ENCODE results near the gene TRERF1.
"Not testable (repeated sequence)": the region's sequence is repeated elsewhere in the genome, so short reads cannot be mapped to it uniquely, and the experiment has no call there.

TRERF1 gene

GRCh38 chr6:42450477-42451332 lies 1.0 kb downstream of the TRERF1 start:
- in situ Hi-C loops (cut with MboI; ENCODE audit: low sequenced_read_pairs), result no loop called here

DNA sequence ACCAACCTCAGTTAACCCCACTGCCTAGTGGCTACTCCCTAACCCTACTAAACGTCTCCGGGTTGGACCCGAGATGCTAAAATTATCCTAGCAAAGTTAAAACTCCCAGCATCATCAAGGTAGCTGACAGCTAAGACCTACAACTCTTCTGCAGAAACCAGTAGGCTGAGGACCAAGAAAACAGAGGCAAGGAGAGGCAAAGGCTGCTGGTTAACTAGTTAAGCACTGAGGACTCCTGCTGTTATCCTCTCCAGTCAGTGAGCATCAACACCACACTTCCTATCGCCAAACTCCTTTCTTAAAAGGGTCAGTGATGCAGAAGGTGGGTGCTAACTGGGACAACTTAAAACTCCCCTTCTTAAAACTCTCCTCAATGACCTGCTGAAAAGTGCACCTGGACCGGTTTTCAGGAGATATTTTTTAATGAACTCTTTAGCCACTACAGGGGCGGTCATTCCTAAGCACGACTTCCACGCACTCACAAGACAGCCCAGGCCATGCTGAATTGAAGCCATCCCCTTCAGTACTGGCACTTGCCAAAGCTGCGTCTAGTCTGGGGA lies 1.7 kb downstream of the TRERF1 start:
- in situ Hi-C loops (cut with MboI; ENCODE audit: low sequenced_read_pairs), result no loop called here

- in situ Hi-C loops (cut with MboI; ENCODE audit: low sequenced_read_pairs), result no loop called here
Observed at GRCh38 chr6:42448927-42449659, 2.6 kb downstream of the TRERF1 start.

DNA sequence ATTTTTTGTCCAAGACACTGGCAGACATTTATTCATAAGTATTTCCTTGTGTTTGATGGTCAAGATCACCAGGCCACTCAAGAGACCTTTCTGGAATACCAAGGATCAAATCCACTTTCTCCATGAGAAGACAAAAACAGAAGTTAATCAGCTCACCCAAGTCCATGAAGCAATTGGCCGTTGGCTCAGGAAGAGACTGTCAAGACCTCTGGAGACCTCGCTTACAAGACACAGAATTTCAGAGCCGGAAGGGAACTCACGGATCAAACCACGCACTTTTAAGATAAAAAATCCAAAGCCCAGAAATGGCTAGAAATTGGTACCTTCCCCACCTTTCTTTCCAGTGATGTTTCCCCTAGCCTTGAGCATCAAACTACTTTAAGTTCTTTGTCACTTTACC lies 3.3 kb downstream of the TRERF1 start:
- in situ Hi-C loops (cut with MboI; ENCODE audit: low sequenced_read_pairs), result no loop called here

- in situ Hi-C loops (cut with MboI; ENCODE audit: low sequenced_read_pairs), result no loop called here
Observed at GRCh38 chr6:42446996-42447395, 4.7 kb downstream of the TRERF1 start.

DNA sequence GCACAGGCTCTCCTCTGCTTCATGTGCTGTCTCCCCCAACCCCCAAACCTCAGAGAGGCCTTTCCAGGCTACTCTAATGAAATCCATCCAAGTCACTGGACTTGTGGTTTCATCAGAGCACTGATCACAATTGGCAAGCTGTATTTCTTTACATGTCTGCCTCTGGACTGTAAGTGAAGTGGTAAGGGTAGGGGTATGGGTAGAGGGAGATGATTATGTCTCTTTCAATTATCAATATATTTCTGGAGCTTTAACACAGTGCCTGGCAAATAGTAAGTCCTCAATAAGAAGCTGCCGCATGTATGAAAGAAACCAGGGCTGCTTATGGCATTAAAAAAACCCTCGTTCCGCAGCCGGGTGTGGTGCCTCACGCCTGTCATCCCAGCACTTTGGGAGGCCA lies 5.4 kb downstream of the TRERF1 start:
- in situ Hi-C loops (cut with MboI; ENCODE audit: low sequenced_read_pairs), result no loop called here

DNA sequence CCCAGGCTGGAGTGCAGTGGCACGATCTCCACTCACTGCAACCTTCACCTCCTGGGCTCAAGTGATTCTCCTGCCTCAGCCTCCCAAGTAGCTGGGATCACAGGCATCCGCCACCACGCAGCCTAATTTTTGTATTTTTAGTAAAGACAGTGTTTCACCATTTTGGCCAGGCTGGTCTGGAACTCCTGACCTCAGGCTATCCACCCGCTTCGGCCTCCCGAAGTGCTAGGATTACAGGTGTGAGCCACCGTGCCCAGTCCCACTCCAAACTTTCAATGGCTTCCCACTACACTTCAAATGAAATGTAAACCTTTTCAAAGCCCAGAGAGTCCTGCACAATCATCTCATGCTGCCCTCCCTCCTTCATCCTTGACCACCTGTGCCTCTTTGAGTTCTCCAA lies 5.8 kb downstream of the TRERF1 start:
- in situ Hi-C loops (cut with MboI; ENCODE audit: low sequenced_read_pairs), result not testable (repeated sequence)

- in situ Hi-C loops (cut with MboI; ENCODE audit: low sequenced_read_pairs), result no loop called here
Observed at GRCh38 chr6:42443312-42444060, 8.2 kb downstream of the TRERF1 start.

DNA sequence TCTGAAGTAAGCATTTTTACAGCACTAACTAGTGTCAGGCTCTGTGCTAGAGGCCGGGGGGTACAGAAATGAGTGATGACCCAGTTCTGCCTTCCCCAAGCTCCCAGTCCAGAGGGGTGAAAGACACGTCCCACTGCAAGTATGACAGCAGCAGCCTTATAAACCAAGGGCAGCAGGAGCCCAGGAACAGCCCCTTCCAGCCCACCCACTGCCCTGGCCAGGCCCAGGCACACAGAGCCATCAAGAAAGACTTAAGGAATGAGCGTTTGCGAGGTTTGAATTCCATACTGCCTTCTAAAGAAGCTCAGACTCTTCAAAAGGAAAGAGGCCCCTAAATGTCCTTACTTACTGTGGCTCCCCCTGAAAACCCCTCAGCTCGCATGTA lies 10.0 kb downstream of the TRERF1 start:
- in situ Hi-C loops (cut with MboI; ENCODE audit: low sequenced_read_pairs), result no loop called here

GRCh38 chr6:42440778-42441696 lies 10.7 kb downstream of the TRERF1 start:
- in situ Hi-C loops (cut with MboI; ENCODE audit: low sequenced_read_pairs), result no loop called here

- in situ Hi-C loops (cut with MboI; ENCODE audit: low sequenced_read_pairs), result no loop called here
Observed at GRCh38 chr6:42440027-42440426, 11.7 kb downstream of the TRERF1 start.

DNA sequence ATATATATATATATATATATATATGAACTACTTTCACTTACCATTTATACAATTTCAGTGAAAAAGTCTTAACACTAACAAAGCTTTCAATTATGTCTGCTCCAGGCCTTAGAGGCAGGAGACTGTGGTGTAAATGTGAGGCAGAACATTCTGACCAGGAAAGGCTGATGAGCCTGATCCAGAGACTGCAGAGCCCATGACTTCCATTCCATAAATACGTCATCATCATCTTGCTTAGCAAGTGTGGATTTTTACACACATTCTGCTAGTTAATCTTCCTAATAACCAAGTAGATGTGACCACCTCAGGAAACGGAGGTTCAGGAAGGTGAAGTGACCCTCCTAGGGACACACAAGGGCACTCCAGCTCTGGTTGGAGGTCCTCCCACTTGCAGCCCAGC lies 14.9 kb downstream of the TRERF1 start:
- in situ Hi-C loops (cut with MboI; ENCODE audit: low sequenced_read_pairs), result no loop called here

- in situ Hi-C loops (cut with MboI; ENCODE audit: low sequenced_read_pairs), result no loop called here
Observed at GRCh38 chr6:42434237-42434636, 17.5 kb downstream of the TRERF1 start.

GRCh38 chr6:42433409-42433808 lies 18.3 kb downstream of the TRERF1 start:
- in situ Hi-C loops (cut with MboI; ENCODE audit: low sequenced_read_pairs), result no loop called here

DNA sequence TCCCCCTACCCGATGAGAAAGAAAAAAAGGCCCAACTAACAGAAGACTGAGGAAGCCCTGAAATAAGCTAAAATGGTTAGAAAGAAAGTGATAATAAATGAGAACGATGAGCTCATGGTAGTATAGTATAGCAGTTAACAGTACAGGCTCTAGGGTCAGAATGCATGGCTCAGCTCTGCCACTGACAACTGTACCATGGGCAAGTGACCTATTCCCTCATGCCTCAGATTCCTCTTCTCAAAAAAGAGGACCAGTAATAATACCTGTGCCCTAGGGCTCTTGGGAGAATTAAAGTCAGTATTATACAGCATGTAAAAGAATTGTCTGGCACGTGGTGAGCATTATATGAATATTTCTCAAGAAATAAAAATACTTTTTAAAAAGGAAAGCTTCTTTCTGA lies 19.8 kb downstream of the TRERF1 start:
- in situ Hi-C loops (cut with MboI; ENCODE audit: low sequenced_read_pairs), result no loop called here

DNA sequence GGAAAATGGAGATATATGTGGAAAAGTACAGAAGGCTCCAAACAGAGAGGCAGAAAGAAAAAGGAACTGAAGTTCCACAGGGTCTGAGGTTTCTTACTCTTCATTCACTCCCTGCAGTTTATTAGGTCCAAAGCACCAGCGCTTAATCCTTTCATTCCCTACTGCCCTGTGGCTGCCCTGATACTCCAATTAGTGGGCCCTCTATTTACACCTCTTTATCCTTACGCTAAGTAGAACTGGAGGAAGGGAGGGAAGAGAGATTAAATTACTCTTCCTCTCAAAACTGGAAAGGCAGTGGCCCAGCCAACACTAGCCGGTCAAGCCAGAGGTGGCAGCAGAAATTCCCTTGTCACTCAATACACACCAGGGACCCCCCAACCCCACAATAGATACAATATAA lies 20.4 kb downstream of the TRERF1 start:
- in situ Hi-C loops (cut with MboI; ENCODE audit: low sequenced_read_pairs), result no loop called here

GRCh38 chr6:42429836-42430235 lies 21.9 kb downstream of the TRERF1 start:
- in situ Hi-C loops (cut with MboI; ENCODE audit: low sequenced_read_pairs), result no loop called here

DNA sequence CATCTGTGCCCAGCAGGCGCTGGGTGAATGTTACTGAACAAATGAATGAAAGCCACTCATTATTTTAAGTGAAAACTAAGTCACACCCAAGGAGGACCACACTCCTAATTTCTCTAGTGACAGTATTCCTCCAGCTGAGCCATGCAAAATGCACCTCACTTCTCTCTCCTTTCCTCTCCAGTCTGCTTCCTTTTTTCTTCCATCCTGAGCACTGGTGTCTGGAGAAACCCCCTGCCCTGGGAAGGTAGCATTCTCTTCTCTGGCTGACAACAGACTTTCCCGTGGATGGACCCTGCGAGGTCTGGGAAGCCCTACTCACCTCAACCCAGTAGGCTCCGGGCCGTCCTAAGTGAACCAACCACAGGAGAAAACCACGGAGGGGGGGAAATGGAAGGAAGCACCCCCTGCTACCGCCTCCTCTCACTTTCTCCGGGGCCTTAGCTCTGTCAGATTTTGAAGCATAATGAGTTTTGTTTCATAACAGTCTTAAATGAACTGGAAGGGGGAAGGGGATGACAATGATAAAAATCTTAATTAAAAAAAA lies 22.6 kb downstream of the TRERF1 start:
- in situ Hi-C loops (cut with MboI; ENCODE audit: low sequenced_read_pairs), result no loop called here

DNA sequence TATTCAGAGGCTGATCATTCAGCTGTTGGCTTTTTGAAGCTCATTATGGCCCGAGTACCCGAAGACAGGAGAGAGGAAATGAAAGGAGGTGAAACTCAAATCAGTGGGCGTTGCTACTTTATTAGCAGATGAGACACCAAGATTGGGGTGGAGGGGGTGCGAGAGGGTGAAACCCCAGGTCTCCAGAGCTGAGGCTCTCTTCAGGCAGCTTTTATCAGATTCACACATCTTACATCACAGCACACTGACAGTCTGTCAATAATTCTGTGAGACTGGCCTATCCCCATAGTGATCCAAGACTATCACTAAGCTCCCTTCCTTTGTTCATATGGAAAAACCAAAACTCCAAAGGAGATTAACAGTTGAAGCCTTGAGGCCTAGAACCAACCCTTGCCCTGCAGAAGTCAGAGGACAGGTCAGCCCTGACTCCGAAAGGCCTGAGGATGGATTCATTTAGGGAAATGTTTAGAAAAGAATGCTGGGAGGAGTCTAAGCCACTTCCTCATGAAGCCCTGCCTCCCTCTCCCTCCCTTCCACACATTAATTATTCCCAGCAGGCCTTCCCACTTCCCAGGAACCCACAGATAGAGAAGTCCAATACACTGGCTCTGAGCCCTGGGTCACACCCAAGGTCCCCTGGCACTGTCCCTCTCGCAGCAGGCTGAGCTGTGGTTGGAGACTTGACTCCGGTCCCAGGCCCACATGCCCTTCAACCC lies 23.2 kb downstream of the TRERF1 start:
- in situ Hi-C loops (cut with MboI; ENCODE audit: low sequenced_read_pairs), result no loop called here
